Fibroblast of skin of scalp (primary cell): ENCODE measurements around the gene NDUFB8.
A peak's percentile ranks its signal among the peaks of the same experiment; 100 is the strongest.

Experiments used
- DNase-seq: peaks from one replicate; pipeline ENCODE4 v3.0.0-alpha.2; 2013

The NDUFB8 gene

GRCh38 chr10:100506596-100507356 lies 22.9 kb downstream of the NDUFB8 start:
- peak; percentile 69 for DNase-seq

DNA sequence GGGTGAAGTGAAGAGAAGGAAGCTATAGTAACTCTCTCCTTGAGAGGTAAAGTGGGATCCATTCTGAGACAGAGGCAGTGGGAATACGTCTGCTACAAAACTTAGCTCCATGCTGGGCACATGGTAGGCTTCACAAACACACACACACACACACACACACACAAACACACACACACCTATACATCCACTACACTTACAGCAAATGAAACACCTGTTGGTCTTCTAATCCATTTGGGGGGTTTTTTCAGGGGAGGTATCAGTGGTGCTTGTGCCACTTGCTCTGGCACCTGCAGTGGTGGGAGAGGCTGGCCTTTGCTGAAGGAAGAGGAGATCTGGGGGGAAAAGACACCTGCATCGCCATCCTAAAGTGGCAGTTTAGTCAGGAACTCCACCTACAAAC lies 24.5 kb downstream of the NDUFB8 start:
- DNase-seq: no peak

DNA sequence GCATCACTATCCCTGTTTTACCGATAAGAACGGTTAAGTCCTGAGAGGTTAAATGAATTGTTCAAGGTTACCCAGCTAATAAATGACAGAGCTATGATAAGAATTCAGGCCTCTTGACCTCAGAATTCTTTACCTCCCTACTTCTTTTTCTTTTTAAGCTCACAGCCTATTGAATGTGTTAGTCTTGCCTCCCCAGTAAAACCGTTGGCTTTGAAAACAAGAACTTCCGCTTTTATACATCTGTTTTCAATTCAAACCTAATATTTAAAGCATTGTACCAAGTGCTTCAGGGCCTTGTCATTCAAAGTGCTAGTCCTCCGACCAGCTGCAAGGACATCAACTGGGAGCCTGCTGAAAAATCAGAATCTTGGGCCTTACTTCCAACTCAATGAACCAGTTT lies 25.6 kb downstream of the NDUFB8 start:
- peak; percentile 81 for DNase-seq

- DNase-seq: peak; percentile 21
These were observed 26.7 kb downstream of the NDUFB8 start for GRCh38 chr10:100502926-100503494.

DNA sequence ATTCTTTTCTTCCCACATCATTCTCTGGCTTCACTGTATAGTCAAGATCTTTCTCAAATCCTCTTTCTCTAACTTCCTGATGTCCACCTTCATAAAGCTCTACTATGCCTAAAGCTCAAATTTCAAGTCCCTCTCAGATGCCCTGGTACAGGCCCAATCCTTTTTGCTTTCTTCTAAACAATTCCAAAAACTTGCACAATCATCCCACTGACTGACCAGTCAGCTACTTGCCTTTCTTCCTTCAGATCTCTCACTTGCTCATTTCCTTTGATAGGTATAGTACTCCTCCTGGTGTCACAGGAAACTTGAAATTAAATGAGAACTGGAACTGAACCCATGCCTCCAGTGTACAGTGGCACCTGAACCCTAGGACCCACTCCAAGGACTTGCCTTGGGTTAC lies 28.2 kb downstream of the NDUFB8 start:
- DNase-seq: no peak

DNA sequence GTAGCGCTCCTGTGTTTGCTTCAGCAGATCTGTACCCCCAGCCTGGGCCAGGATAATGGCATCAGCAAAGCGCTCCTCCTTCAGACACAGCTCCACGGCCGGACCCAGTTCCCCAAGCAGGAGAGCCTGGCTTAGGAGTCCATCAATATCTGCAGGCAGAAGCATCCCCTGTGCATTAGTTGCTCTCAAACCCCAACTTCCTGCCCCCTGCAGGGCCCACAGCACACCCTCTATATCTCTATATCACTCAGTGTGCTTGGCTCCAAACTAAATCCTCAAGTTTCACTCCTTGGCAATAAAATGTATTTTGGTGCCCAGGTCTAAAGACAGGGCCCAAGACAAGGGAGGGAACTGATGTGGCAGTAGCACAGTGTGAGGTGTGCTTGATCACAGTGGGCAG lies 31.6 kb downstream of the NDUFB8 start:
- no peak for DNase-seq

GRCh38 chr10:100496567-100496966 lies 33.1 kb downstream of the NDUFB8 start:
- DNase-seq: no peak

GRCh38 chr10:100490531-100490930 lies 39.1 kb downstream of the NDUFB8 start:
- no peak for DNase-seq

- DNase-seq: no peak
These were observed 40.3 kb downstream of the NDUFB8 start for GRCh38 chr10:100489396-100489795.

DNA sequence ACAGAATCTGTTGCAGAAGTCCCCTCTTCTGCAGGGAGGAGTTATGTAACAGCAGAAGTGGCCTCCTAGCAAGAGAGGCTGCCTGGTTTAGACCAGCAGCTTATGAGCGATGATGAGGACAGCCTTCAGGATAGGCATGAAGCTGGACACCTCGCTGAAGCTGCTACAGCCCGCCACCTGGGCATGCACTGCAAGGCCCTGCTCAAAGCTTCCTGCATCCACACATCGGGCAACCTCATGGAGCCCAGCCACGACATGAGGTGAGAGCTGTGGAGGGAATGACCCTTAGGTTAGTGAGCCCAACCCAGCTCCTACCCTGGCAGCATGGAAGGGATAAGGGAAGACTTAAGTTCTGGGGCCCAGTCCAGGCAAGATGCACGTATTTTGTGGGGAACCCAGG lies 42.1 kb downstream of the NDUFB8 start:
- DNase-seq: no peak

GRCh38 chr10:100485801-100486495 lies 43.7 kb downstream of the NDUFB8 start:
- DNase-seq: no peak

GRCh38 chr10:100485366-100485765 lies 44.3 kb downstream of the NDUFB8 start:
- no peak for DNase-seq

- DNase-seq: no peak
These were observed 45.6 kb downstream of the NDUFB8 start for GRCh38 chr10:100483876-100484666.

- no peak for DNase-seq
These were observed 46.9 kb downstream of the NDUFB8 start for GRCh38 chr10:100482834-100483185.

DNA sequence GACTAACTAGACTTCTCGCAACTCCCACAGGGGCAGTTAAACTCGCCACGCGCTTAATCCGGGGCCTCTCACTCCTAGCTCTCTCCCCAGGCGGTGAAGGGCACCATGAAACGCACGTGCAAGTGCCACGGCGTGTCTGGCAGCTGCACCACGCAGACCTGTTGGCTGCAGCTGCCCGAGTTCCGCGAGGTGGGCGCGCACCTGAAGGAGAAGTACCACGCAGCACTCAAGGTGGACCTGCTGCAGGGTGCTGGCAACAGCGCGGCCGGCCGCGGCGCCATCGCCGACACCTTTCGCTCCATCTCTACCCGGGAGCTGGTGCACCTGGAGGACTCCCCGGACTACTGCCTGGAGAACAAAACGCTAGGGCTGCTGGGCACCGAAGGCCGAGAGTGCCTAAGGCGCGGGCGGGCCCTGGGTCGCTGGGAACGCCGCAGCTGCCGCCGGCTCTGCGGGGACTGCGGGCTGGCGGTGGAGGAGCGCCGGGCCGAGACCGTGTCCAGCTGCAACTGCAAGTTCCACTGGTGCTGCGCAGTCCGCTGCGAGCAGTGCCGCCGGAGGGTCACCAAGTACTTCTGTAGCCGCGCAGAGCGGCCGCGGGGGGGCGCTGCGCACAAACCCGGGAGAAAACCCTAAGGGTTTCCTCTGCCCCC lies 47.4 kb downstream of the NDUFB8 start:
- DNase-seq: peak; percentile 59

- peak; percentile 83 for DNase-seq
These were observed 48.1 kb downstream of the NDUFB8 start for GRCh38 chr10:100481462-100482081.

GRCh38 chr10:100480002-100480401 lies 49.7 kb downstream of the NDUFB8 start:
- DNase-seq: no peak

GRCh38 chr10:100479037-100479436 lies 50.6 kb downstream of the NDUFB8 start:
- no peak for DNase-seq

DNA sequence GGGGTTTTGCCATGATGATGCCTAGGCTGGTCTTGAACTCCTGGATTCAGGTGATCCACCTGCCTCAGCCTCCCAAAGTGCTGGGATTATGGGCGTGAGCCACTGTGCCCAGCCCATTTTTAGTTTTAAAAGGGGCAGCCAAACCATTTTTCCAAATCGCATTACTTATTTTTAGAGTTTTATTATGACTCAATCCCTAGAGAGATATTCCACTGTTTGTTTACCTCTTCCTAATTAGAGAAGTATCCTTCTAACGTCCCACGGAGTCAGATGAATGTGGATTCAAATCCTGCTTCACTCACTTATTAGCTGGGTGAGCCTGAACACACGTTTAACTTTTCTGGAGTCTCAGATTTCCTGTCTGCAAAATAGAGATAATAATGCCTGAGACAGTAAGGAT lies 51.7 kb downstream of the NDUFB8 start:
- no peak for DNase-seq
